Measurements from ENCODE around the gene GSG1L.

The GSG1L gene

DNA sequence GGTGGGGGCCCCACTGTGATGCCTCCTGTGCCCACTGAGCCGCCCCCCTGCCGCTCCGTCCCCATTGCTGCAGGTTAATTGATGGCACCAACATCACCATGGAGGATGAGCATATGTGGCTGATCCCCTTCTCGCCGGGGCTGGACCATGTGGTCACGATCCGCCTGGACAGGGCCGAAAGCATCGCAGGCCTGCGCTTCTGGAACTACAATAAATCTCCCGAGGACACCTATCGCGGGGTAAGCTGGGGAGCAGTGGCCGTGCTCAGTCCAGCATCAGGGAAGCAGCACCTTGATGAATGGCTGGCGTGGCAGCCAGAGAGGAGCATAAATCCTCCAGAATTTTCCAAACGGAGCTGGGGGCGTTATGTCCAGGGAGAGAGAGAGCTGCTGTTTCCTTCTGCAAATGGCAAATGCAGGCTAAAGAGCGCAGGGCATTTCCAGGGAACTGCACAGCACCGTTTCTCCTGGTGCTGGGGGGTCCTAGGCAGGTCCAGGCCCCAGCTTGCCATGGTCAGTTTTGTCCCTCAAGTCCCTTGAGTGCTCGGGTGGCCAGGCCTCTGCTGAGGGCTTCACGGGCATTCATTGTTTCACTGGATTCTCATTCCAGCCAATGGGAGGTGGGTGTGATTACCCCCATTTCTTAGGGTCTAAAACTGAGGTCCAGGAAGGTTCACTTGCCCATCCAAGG, 297.1 kb downstream of the GSG1L start:
- no peak for DNase-seq

- no peak for DNase-seq
Measured at GRCh38 chr16:27764869-27765675, 298.4 kb downstream of the GSG1L start.

- DNase-seq, result no peak
Measured at GRCh38 chr16:27764427-27764826, 299.1 kb downstream of the GSG1L start.

GRCh38 chr16:27762441-27762840, 301.1 kb downstream of the GSG1L start:
- no peak for DNase-seq

DNA sequence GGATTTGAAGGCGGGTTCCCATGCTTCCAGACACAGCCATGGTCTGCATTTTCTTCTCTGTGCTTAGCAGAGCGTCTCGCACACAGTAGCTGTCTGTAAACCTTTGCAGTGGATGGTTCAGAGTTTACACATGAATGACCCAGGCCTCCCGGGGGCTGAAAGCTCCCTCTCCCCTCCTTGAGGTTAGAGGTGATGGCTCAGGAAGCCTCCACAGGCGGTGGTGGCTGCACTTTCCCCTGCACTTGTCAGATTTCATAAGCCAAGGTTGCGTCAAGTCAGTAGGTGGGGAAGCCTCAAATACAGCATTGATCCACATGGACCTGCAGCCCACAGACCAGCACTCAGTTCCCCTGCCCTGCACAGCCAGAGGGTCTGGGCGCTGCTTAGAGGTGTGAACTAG, 301.7 kb downstream of the GSG1L start:
- no peak for DNase-seq

GRCh38 chr16:27760789-27761176, 302.7 kb downstream of the GSG1L start:
- DNase-seq, result no peak

DNA sequence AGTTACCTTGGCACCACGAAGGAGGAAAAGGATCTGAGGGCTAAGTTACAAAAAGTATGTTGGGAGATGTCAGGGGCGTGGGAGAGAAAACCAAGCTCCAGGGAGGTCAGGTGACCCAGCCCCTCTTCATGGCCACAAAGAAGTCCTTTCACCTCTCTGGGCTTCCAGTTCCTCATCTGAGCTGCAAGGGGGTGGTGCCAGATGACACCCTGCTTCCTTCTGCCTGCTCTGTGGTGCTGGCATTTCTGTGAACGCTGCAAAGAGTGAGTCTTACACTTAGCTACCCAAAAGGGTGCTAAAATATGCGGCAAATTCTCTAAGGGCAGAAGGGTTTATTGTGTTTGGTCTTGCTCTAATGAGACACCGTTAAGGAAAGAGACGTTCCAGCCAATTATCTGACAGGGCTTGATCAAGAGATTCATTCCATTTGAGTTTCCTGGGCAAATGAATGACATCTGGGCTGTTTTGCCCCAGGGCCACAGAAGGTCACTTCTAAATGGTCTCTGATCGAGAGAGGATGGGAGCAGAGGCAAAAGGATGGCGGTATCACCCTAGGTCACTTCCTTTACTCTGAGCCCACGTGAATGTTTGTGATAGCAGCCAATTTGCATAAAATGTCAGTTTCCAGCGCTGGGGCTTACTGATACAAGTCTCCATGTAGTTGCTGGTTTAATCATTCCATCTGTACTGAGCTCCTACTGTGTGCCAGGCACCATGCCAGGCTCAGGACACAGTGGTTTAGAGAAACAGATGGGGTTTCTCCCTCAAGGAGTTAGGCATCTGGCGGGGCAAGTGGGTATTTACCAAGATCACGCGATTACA, 303.3 kb downstream of the GSG1L start:
- DNase-seq, result no peak

GRCh38 chr16:27759301-27759871, 304.1 kb downstream of the GSG1L start:
- DNase-seq, result no peak

GRCh38 chr16:27758544-27758943, 305.0 kb downstream of the GSG1L start:
- DNase-seq, result no peak

DNA sequence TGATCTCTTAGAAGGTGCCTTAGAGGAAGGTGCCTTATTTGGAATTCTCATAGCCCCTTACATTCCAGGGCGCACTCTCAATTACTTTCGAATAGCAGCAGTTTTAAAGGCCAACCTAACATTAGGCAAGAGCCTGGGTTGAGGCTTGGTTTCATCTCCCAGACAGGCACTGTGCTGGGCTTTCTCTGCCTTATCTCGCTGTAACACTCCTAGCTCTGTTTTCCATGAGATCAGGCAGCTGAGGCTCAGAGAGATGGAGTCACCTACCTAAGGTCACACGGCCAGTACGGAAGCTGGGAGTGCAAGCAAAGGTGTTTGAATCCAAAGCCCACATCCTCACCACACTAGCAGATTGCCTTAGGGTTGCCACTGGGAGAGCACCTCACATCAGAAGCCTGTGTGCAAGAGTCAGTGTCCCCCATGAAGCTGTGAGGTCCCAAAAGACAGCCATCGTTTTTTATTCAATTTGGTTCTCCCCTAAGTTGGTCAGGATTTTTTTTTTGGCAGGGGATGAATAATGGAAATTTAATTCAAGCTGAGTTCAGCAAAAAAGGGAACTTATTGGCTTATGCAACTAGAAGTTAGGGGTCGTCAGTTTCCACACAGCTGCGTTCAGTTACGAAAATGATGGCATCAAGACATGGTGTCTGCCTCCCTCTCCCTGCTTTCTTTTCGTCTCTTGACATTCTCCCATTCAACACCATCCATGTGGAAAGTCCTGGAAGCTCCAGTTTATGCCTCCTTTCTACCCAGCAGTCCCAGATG, 307.1 kb downstream of the GSG1L start:
- no peak for DNase-seq

- DNase-seq, result no peak
Measured at GRCh38 chr16:27754788-27755690, 308.5 kb downstream of the GSG1L start.

DNA sequence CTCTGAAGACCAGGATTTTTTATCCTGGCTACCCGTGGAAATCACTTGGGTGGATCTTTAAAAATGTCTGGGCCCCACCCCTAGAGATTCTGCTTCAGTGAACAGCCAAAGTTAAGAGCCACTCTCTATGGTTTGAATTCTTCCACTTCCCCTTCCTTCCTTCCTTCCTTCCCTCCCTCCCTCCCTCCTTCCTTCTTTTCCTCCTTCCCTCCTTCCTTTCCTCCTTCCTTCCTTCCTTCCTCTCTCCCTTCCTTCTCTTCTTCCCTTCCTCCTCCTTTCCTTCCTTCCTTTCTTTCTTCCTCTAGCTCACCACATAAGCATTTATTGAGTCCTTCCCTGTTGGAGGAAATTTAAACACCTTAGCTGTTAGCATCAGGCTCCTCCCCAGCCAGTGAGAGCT, 310.0 kb downstream of the GSG1L start:
- DNase-seq, result no peak

GRCh38 chr16:27752241-27752640, 311.3 kb downstream of the GSG1L start:
- no peak for DNase-seq

DNA sequence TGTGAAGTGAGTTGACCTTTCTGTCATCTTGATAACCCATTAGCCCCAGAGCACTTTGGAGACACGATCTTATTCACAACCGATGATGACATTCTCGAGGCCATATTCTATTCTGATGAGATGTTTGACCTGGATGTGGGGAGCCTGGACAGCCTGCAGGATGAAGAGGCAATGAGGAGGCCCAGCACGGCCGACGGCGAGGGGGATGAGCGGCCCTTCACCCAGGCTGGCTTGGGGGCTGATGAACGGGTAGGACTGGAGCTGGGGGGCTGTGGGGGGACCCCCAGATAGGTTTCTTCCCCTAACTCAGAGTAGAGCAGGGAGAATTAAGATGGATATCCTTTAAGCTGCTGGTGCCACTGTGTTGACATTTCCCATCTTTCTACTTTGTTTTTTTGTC, 311.8 kb downstream of the GSG1L start:
- DNase-seq, result no peak

DNA sequence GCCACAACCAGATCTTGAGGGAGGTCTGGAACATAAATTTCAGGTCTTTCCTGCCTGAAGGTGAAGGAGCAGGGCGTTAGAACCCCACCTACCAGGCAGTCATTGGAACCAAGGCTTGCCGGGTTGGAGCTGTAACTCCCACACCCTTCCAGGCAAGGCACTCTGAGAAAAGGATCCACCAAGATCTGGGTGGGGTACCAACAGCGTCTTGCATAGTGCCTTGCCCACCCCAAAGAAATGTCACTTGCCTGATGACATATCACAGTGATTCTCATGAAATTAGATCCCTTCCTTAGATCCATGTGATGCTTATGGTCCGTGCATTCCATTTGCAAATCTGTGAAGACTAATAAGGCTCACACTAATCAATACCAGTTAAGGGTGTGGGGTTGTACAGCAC, 312.3 kb downstream of the GSG1L start:
- no peak for DNase-seq

GRCh38 chr16:27749946-27750345, 313.6 kb downstream of the GSG1L start:
- DNase-seq, result no peak

GRCh38 chr16:27749547-27749875, 314.0 kb downstream of the GSG1L start:
- no peak for DNase-seq

- no peak for DNase-seq
Measured at GRCh38 chr16:27748868-27749546, 314.5 kb downstream of the GSG1L start.

DNA sequence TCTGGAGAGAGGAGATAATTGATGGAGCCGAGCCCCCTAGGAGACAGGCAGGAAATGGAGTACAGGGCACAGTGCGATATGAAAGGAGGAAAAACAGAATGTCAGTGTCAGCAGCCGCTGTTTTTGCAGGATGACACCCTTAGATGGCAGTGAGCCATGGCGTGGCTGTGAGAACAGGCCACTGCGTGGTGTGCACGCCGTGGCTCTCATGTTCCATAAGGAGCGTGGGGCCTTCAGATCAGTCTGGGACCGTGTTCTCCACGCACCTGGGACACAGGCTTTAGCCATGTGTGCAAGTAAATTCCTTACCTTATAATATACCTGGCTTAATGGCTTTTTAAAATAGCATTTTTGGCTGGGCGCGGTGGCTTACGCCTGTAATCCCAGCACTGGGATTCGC, 315.6 kb downstream of the GSG1L start:
- no peak for DNase-seq

DNA sequence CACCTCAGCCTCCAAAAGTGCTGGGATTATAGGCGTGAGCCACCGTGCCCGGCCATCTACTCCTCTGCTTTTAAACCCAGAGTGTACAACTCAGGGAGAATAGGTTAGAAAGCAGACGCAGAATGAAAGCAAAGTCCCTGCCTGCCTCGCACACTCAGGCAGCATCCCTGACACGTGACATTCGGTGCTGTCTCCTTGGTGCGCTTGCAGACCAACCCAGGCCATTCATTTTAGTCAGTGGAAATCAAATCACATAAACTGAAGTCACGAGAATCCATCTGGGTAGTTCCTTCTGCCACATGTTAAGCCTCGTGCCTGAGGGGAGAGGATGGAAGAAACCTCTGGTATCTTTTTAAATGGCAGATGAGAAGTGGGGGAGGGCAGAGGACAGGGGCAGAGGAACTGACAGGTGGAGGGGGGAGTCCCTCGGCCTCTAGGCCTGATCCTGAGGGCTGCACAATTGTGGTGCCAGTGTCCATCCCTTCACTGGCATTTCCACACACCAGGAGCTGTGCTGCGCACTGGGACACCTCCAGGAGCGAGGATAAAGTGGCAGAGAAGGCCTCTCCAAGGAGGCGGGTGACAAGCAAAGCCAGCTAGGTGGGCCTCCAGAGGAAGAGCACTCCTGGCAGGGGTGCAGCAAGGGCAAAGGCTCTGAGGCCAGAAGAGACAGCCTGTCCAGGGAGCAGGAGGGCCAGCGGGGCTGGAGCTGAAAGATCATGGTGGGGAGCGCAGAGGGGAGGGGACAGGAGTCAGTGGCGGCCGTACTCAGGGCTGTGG, 317.2 kb downstream of the GSG1L start:
- DNase-seq, result no peak

All from activated effector memory CD4-positive, alpha-beta T cell treated with Interleukin-2 at 50 U/mL for 16 hours (primary cell).